RWPE2 (cell line): Measurements from ENCODE around the gene HEATR9.

ENCODE experiments used
- ATAC-seq: fragments of 200-7000 bp; cut with Tn5 transposase; 3 replicates; pipeline ENCODE4 v1.9.1; 2021; ENCODE audit warnings: low read depth
- DNase-seq: peaks from one replicate; pipeline ENCODE4 v3.0.0-alpha.2; 2020; ENCODE audit warnings: low spot score
- H3K27ac ChIP-seq: fragments of 450-650 bp; 2 replicates; pipeline ENCODE4 v1.5.1; 2017; ENCODE audit warnings: mild to moderate bottlenecking; ENCODE audit not compliant: poor library complexity, severe bottlenecking
- H3K27me3 ChIP-seq: fragments of 250-450 bp; sonication (Bioruptor Pico); 2 replicates; pipeline ENCODE4 v1.5.1; 2021; ENCODE audit warnings: mild to moderate bottlenecking, moderate library complexity; ENCODE audit not compliant: insufficient read depth, poor library complexity, severe bottlenecking
- H3K36me3 ChIP-seq: fragments of 250-450 bp; sonication (Bioruptor Pico); 2 replicates; pipeline ENCODE4 v1.5.1; 2020; ENCODE audit warnings: low read depth, mild to moderate bottlenecking, moderate library complexity
- H3K4me1 ChIP-seq: fragments of 250-450 bp; sonication (Bioruptor Pico); 2 replicates; pipeline ENCODE4 v1.5.1; 2021; ENCODE audit warnings: mild to moderate bottlenecking, moderate library complexity; ENCODE audit not compliant: insufficient read depth, poor library complexity, severe bottlenecking
- H3K4me3 ChIP-seq: fragments of 250-450 bp; sonication (Bioruptor Pico); 2 replicates; pipeline ENCODE4 v1.5.1; 2021; ENCODE audit warnings: mild to moderate bottlenecking, moderate library complexity; ENCODE audit not compliant: severe bottlenecking
- H3K9me3 ChIP-seq: fragments of 250-450 bp; sonication (Bioruptor Pico); 2 replicates; pipeline ENCODE4 v1.5.1; 2021; ENCODE audit warnings: mild to moderate bottlenecking, moderate library complexity; ENCODE audit not compliant: severe bottlenecking
- TF ChIP-seq, protein P1 (sequence below): fragments of 450-650 bp; IDR thresholded peaks from one replicate; pipeline ENCODE4 v1.5.1; 2017; ENCODE audit warnings: mild to moderate bottlenecking, moderate library complexity; ENCODE audit not compliant: poor library complexity, severe bottlenecking

The HEATR9 gene

DNA sequence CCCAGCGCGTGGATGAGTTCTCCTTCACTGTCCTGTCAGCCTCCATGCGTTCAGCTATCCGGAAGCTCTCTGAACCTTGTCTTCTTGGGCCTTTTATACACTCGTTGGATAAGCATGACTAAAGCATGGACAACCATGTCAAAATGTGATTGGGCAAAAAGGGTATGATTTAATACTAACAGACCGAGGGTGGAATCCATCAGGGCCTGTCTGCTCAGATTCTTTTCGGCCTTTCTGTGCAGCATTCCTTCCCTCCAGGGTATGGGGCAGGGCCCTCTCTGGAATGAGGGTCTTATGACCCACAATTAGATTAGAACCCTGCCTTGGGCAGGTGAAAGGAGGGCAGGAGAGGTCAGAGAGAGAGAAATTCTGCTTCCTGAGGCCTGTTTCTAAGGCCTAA, 25.5 kb upstream of the HEATR9 start:
- ATAC-seq (no peak), DNase-seq (no peak)
- Histone ChIP-seq H3K27me3 (no peaks in the 10 kb centered on the region), H3K9me3 (no peaks in the 10 kb centered on the region), H3K4me1 (no peaks in the 10 kb centered on the region), H3K4me3 (no peak overlapping the region), H3K36me3 (no peaks in the 10 kb centered on the region), H3K27ac (no peak overlapping the region)
- TF ChIP-seq, protein P1, sequence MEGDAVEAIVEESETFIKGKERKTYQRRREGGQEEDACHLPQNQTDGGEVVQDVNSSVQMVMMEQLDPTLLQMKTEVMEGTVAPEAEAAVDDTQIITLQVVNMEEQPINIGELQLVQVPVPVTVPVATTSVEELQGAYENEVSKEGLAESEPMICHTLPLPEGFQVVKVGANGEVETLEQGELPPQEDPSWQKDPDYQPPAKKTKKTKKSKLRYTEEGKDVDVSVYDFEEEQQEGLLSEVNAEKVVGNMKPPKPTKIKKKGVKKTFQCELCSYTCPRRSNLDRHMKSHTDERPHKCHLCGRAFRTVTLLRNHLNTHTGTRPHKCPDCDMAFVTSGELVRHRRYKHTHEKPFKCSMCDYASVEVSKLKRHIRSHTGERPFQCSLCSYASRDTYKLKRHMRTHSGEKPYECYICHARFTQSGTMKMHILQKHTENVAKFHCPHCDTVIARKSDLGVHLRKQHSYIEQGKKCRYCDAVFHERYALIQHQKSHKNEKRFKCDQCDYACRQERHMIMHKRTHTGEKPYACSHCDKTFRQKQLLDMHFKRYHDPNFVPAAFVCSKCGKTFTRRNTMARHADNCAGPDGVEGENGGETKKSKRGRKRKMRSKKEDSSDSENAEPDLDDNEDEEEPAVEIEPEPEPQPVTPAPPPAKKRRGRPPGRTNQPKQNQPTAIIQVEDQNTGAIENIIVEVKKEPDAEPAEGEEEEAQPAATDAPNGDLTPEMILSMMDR, result no peak

DNA sequence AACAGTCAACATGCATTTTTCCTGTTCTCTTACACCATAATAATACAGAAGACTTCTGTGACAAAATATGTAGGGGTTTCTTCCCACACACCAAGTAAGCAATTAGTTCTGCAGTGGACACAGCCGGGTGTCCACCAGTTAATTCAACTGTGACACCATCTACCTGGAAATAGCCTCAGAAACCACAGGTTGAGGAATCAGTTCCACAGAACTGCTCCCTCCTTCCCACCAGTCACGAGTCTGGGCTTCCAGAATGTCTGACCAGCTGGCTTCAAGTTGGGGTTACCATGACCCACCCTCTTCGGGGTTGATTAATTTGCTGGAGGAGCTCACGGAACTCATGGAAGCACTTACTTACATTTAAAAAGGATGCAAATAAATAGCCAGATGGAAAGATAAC, 25.1 kb upstream of the HEATR9 start:
- Histone ChIP-seq H3K36me3 (no peaks in the 10 kb centered on the region), H3K4me3 (no peak overlapping the region), H3K9me3 (no peaks in the 10 kb centered on the region), H3K27me3 (no peaks in the 10 kb centered on the region), H3K27ac (no peak overlapping the region), H3K4me1 (no peaks in the 10 kb centered on the region)
- TF ChIP-seq, protein P1, result no peak
- no peak for DNase-seq
- ATAC-seq, result no peak

DNA sequence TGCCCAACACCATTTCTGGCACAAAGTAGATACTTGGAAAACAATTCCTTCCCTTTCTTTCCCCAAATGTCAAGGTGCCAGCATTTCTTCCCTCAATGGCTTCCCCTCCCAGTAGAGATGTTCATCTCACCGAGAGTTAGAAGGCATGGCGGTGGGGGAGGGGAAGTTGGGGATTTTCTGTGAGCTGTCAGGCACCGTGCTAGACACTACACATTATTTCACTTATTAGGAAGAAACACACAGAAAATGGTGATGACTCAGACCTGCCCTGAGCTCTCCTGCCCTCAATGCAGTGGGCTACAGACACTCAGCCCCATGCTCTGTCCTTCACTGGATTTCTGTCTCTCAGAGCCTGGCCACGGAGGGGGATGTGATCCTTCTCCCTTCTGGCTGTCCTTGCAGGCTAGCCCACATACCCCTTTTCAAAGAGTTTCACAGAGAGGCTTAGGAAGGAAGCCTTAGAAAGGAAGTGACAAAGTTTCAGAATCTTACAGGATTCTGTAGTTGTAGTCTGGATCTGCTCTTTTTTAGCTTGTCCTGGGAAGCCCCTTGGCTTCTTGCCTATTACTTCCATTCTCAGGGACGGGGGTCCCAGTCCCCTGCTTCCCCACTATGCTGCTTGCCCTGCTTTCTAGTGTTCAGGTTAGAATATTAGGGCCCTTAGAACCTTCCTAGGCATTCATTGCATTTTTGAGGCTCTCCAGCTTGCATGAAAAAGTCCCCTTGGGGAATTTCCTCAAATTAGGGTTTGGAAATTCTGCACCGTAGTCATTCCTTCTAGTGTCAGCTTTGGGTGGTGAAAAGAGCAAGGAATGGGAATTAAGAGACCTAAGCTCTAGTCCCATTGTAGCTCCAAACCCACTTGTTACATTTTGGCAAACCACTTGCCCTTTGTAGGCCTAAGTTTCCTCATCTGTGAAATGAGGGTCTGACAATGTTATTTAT, 23.7 kb upstream of the HEATR9 start:
- Histone ChIP-seq H3K36me3 (no peaks in the 10 kb centered on the region), H3K4me3 (no peak overlapping the region), H3K9me3 (no peaks in the 10 kb centered on the region), H3K4me1 (no peaks in the 10 kb centered on the region), H3K27ac (no peak overlapping the region), H3K27me3 (no peaks in the 10 kb centered on the region)
- no peak for DNase-seq
- no peak for ATAC-seq
- TF ChIP-seq, protein P1, result no peak

DNA sequence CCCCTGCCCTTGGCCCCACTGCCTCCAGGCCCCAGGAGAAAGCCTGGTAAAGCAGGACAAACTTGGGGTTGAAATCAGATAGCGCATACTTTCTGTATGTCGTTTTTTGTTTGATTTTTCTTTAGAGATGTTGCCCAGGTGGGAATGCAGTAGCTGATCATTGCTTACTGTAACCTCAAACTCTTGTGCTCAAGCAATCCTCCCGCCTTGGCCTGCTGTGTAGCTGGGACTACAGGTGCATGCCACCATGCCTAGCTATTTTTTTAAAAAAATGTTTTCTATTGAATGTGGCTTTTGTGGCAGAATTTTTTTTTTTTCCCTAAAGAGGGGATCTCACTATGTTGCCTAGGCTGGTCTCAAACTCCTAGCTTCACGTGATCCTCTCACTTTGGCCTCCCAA, 22.6 kb upstream of the HEATR9 start:
- Histone ChIP-seq H3K4me1 (no peaks in the 10 kb centered on the region), H3K36me3 (no peaks in the 10 kb centered on the region), H3K27ac (no peak overlapping the region), H3K27me3 (no peaks in the 10 kb centered on the region), H3K4me3 (no peak overlapping the region), H3K9me3 (no peaks in the 10 kb centered on the region)
- DNase-seq (no peak), ATAC-seq (no peak)
- TF ChIP-seq, protein P1, result no peak

DNA sequence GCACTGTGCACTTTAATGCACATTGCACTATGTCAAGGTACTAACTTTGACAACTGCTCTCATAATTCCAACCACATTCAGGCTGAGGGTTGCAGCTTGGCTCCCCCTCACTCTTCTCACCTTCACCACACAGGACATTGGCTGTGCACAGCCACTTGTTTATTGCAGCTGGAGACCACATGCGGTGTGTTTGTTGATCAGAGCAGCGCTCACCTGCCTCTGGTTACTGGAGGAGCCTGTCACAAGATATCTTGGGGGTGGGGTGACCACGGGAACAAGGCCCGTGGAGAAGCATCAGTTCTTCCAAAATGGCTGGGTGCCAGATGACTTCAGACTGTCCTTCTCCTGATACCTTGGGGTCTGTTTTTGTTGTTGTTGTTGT, 22.1 kb upstream of the HEATR9 start:
- H3K27me3 ChIP-seq, result no peaks in the 10 kb centered on the region
- no peak overlapping the region for H3K27ac ChIP-seq
- H3K4me1 ChIP-seq, result no peaks in the 10 kb centered on the region
- no peaks in the 10 kb centered on the region for H3K36me3 ChIP-seq
- no peaks in the 10 kb centered on the region for H3K9me3 ChIP-seq
- no peak for DNase-seq
- TF ChIP-seq, protein P1, result no peak
- no peak overlapping the region for H3K4me3 ChIP-seq
- no peak for ATAC-seq
